Fibroblast of skin of right biceps (primary cell): Measurements from ENCODE around the gene ITPRID2.

ENCODE experiments used
- DNase-seq: peaks from one replicate; pipeline ENCODE4 v3.0.0-alpha.2; 2013

ITPRID2 gene

DNA sequence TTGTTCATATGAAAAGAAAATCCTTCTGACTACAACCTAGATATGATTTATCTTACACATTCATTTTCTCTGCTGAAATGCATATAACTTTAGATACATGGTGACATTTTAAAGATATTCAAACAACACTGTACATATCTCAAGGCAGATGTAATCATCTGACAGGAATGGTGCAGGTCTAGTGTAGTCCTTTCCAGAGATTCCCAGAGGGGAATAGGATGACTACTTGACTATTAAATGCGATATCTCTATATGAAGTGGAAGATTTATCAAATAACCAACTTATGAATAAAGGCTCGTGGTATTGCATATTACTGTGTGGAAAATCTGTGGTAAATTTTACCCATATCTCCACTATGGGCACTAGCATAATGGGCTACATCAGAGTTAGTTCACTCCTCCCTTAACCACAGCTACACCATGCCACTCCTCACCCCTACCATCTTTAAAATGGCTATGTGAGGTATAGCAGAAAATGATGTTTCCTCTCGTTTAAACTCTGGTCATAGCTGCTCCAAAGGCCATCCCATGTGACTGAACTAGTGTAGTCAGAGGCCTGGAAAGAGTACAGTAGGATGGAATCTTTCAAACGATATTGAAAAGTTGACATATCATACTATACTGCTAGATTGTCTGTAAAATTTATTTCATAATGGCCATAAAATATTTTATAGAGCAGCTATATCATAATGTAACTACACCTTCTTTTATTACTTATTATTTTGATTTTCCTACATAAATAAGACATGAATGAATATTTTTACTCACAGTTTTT is 9.1 kb upstream of the ITPRID2 start:
- DNase-seq, result peak; percentile 33

DNA sequence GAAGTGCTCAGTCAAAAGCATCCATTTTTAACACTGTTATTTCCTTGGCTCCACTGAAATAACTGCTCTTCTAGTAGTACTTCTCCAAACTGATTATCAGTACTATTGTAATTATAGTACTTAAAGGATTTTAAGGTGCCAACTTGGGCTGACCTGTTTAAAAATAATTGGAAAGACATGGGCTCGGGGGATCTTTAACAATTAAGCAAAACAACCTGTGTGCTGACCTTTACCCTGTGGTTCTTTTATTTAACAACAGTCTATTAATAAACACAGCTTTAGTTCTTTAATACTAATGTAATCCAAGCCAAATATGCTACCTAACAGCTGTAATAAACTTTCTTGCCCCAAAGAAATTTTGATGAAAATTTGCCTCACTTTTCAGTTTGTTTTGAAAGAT is 6.9 kb upstream of the ITPRID2 start:
- DNase-seq, result no peak

DNA sequence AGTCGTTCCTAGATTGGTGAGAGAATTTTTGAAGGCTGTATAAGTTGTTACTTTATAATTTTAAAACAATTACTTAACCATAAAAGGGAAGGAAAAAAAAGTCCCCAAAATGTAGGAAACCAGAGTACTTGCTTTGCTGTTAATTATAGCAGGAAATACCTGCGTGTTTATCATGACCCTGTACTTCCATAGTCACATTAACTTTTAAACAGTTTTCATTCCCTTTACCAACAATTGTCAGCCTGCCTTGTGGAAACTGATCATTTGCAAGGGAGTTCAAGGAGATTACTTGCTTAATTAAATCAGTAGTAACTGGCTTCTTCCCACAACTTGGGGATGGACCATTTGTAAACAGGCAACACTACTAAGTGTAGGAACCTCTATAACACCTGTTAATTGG is 6.4 kb upstream of the ITPRID2 start:
- no peak for DNase-seq

DNA sequence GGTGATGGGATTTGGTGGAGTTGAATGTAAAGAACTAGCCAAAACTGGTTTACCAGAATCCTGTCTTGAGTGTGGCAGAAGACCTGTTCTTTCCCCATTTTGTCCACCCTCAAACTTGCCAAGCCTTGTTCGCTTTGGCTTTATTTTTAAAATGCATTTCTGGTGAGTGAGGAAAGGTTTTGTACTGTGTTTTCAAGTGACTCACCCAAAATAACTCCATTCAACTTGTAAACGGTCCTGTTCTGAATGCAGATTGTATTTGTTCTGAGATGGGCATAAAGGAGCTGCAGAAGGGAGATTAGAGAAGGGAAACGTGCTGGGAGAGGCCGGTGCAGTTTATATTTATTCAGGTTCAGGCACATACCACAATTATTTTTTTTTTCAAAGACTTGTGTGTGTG is 5.3 kb upstream of the ITPRID2 start:
- no peak for DNase-seq

DNA sequence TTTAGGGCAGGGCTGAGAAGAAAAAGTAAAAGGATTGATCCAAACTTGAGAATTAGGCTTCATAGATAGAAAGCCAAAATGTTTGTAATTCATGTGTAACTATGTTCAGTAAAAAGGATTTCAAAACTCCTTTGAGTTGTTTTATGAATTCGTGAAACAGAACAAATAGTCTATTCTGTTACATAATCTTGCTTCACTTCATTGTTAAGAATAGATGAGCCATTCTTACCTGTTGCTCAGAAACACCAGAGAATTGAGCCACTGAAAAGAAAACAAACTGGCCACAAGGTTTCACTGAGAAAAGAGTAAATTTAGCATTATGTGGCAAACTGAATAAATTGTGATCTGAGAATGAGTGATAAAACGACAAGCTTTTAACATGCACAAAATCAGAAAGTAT is 4.5 kb upstream of the ITPRID2 start:
- no peak for DNase-seq

DNA sequence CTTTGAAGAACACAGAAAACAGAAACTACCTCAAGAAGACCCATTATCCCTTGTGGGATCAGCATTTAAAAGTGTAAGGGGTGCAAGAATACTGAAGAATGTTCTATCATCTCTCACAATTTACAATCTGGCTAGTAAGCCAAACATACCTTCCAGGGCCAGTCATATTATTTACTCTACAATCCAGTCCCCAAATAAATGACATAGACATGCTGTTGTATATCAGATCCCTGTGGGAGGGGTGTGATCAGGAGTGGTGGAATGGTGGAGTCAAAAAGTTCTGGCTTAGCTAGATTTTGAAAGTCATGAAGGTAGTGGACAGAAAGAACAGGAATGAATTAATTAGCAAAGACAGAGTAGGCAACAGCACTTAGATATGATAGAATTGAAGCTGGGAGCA is 1.8 kb upstream of the ITPRID2 start:
- no peak for DNase-seq

DNA sequence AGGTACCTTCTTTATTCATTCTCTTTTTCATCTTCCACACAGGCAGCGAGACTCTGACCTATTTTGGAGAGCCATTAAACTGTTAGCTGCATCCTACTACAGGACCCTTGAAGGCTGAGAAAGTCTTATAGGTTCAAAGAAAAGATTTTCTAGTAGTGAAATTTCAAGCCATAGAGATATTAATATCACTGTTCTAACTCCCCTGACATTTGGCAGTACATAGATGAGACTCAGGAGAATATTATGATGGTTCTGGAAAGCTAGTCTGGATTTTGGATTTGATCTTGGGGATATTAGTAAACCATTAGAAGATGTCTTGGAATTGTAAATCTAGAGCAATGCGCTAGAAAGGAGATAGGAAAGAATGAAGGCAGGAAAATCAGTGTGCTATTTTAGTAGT is 1.3 kb upstream of the ITPRID2 start:
- no peak for DNase-seq

DNA sequence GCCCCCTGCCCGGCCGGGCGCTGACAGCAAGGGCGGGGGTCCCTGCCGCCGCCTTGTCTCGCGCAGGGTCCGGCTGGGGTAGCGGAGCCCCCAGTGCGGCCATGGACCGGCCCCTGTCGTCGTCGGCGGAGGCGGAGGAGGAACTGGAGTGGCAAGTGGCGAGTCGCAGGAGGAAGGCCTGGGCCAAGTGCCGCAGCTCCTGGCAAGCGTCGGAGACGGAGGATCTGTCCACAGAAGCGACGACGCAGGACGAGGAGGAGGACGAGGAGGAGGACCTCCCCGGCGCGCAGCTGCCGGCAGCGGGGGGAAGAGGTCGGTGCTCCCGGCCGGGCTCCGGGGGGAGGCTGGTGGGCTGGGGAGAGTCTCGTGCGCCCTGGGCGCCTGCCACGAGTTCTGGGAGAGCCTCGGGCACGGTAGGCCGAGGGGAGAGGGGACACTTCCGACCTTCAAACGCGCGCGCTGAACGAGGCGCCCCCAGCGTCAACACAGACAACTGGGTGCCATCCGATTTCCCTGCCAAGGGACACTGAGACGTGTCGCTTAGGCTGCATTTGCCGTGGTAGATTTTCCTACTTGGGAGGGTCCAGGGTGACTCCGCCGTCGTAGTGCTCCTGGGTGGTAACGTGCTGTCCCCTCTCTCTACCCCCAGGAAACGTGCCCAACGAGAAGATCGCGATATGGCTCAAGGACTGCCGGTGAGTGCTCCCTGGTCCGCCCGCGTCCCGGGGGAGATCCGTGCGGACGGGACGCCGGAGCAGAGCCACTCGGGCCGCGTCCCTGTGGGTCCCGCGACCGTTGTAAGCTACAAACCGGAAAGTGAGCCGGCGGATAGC is 652 bp downstream of the ITPRID2 start:
- peak; percentile 67 for DNase-seq

DNA sequence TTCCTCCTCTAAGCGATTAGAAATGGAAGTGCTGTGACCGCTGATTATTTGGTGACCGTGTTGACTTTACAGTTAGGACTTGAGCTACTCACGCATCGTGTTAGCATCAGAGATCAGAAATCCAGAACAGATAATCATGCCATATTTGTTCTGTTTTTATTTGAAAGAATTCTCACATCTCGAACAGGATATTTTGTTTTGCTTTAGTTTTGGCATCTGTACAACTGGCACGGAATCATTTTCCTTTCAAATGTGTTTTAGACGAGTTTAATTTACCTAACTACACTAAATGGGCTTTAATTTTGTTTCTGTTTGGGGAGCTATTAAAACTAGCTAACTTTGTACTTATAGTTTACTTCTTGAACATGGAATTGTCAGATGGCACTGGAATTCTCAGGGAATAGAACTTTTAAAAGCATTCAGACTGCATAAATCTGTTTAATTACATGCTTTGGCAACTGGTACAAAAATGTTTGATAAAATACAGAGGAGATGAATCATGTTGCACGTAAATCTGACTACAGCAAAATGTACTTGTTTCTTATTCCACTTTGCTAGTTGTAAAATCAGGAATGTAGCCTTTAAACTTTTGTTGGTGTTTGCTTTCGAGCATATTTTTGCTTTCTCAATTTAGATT is 1.4 kb downstream of the ITPRID2 start:
- DNase-seq, result peak; percentile 53

DNA sequence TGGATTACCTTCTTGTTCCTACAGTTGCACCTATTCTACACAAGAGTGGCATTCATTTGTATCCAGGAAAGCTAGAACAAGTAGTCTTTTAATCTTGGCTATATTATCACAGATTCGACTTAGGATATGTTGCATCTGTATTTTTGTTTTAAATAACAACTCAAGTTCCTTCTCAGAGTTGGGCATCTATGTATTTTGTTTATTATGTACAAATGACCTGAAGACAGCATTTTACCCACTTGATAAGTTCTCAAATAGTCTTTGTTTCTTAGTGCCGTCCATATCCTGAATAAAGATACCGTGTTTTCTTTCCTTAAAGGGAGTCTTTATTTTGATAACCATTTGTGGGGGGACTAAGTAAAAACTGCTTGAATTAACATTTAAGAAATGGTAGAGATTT is 2.9 kb downstream of the ITPRID2 start:
- no peak for DNase-seq

DNA sequence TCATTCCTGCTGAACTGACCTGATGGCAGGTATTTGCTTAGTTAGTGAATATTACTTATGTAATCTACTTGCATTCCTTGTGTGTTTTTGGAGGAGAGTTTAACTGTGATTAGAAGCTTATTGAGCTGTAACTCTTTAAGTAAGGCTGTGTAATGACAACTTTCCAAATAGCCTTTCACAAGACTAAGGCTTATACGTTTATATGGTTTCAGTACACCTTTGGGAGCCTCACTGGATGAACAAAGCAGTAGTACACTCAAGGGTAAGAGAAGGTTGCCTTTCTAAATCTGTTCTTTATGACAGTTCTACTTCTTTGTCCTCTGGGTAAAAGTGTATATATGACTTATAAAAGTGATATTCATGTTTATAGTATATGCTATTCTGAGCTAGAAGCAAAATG is 4.3 kb downstream of the ITPRID2 start:
- DNase-seq, result no peak

DNA sequence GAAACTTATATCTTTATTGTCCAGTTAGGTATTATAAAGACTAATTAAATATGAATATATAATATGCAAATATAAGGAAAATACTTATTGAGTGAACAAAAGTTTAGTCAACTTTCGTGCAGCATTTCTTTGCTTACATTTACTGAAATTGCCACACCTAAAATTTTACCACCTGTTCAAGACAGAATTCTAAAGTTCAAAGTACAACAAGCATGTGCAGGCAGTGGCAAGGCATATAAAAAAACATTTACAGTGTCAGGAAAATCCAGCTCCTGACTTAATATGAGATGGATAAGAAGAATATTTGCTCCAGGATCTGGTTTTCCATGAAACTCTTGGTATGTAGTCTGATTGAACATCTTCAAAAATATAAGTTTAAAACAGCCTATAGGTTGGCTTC is 4.8 kb downstream of the ITPRID2 start:
- DNase-seq, result no peak

DNA sequence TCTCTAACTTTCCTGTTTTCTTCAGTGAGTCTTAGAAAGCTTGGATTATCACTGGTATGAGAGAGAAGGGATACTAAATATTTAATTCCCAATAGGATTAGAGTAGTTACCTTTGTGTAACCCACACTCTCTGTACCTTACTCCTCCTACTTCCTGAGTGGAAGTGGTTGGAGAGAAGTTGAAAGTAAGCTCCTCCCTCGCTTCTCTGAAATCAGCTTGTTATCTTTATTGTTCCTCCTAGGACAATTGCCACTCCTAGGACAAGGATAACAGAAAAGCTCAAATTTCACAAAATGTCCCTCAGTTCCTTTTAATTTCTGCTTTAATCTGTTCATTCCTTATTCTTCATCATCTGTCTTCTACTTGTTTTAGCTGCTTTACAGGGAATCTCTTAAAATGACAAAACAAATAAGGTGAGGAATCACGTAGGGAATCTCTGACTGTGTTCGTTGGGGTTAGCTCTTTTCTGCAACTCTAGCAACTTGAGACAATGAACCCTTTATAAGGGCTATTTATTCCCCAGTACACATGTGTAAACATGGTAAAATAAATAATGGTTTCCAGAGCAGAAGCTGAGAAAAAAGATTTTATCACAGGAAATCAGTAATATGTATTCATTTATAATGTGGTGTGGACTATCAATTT is 8.6 kb downstream of the ITPRID2 start:
- no peak for DNase-seq

DNA sequence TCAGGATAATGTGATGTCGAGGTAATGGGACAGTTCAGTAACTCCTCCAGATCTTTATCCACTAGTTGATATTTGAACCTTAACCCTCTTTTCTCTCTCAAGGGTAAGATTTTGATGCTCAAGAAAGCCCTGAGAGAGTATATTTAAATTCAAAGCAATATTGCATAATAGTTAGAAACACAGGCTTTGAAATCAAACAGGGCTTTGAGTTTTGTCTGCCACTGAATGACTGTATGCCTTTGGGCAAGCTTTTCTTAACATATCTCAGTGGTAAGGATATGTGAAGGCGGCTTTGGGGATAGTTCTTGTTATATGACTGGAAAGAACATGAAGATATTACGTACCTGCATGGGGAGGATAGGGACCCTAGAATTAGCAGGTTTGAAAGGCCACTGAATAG is 11.1 kb downstream of the ITPRID2 start:
- DNase-seq, result no peak

DNA sequence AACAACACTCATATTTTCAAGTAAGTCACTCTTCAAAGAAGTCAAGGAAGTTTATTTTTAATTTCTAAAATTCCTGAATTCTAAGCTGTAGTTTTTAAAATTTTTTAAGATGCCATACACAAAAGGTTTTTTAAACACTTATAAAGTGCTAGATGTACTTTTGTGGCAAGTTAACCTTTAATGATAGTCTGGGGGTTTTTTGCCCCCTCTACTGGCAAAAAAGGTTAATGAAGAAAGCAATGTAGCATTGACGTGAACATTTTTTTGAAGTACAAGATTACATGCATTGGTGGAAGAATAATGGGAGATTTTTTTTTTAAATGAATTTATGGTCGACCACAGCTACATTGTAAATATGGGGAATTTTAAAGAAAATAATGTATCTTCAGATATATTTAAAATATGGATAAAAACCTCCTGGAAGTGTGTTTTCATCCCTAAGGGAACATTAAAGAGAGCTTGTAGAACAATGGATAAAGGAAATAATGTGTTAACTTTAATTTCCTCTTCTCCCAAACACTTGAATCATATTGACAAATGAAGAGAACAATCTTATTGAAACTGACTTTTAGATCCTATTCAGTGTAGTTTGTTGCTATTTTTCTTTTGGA is 12.6 kb downstream of the ITPRID2 start:
- DNase-seq, result peak; percentile 39

DNA sequence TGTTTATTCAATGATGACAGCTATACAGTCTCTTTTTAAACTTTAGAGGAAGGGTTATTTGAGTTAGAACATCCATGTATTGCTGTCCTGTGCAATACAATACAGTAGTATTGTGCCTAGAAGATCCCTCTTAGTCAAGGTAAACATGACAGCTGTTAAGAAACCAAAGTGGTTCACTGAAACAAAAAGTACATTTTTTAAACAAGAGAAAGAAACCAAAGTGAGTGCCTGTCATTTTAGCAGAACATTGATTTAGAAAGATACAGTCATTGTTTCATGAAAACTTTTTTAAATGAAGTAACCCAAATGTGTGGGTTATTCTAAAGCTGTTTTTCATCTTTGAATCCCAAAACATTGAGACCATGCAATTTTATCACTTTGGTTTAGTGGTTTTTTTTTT is 15.5 kb downstream of the ITPRID2 start:
- DNase-seq, result no peak

DNA sequence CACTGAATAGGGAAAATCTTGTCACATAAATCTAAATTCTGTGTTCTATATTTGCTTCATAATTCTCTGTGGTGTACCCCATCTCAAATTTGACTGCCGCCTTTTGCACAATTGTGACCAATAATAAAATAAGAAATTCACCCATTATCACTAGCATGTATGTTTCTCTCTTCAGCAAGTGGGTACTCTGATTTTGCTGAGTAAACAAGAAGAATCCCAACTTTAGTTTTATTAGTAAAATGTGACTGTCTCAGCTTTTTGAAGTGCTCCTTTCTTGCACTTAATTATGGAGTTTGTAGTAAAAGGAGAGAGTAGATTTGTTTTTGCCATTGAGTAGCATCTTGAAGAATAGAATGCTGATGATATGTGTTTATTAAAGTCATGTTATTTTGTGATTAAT is 16.1 kb downstream of the ITPRID2 start:
- DNase-seq, result no peak

DNA sequence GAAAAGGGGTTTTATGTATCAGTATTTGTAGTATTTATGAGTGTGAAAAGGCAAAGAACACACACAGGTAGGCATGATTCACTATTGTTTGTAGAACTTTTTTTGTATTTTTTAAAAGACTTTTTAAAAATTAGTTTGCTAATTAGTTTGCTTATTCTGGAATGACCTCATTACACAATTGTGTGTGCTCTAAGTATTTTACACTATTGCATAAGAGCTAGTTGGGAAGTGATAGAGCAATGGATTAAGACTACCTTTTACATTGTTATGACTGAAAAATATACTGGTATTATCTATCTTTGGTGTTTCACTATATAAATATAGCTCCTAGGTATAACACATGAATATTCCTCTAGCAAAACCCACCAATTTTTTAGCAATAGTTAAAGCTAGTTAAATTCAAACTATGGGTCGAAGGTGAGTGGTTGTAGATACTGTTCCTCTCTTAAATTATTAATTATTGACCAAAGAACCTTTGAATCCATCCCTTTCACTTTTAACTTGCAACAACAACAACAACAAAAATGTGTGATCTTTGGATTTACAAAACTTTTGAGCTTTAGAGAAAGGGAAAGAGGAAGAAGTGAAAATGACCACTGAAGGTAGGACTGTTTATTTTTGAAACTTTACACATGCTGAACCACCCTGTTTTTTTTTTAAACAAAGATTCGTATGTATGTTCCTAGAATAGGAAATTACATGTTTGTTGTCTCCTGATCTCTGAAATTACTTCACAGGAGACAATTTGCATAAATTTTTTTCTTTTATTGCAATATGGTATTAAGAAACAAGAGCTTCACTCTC is 18.7 kb downstream of the ITPRID2 start:
- no peak for DNase-seq

DNA sequence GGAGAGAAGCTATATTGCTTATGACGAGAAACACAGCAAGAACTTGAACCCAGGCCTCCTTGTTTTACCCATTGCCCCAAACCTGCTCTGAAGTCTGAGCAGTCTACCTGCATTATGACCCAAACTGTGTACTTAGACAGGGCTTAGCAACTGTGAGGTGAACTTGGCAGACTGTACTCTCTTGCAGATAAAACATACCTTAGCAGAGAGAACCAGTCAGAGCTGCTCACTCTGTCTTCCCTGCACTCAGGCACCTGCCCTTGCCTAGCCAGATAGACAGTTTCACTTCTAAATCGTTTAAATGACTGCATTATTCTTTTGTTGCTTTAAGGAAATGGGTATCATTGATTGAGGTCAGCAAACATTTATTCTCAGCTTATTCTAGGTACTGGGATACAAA is 20.3 kb downstream of the ITPRID2 start:
- no peak for DNase-seq

DNA sequence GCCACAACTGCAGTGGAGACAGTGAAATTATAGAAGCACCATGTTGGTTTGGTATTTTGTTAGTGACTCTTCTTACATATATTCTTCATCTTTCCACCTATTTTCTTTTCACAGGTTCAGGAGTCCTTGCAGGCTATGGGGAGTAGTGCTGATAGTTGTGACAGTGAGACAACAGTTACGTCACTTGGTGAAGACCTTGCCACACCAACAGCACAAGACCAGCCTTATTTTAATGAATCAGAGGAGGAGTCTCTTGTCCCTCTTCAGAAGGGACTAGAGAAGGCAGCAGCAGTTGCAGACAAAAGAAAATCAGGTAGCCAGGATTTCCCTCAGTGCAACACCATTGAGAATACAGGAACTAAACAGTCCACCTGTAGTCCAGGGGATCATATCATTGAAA is 23.6 kb downstream of the ITPRID2 start:
- DNase-seq, result no peak

DNA sequence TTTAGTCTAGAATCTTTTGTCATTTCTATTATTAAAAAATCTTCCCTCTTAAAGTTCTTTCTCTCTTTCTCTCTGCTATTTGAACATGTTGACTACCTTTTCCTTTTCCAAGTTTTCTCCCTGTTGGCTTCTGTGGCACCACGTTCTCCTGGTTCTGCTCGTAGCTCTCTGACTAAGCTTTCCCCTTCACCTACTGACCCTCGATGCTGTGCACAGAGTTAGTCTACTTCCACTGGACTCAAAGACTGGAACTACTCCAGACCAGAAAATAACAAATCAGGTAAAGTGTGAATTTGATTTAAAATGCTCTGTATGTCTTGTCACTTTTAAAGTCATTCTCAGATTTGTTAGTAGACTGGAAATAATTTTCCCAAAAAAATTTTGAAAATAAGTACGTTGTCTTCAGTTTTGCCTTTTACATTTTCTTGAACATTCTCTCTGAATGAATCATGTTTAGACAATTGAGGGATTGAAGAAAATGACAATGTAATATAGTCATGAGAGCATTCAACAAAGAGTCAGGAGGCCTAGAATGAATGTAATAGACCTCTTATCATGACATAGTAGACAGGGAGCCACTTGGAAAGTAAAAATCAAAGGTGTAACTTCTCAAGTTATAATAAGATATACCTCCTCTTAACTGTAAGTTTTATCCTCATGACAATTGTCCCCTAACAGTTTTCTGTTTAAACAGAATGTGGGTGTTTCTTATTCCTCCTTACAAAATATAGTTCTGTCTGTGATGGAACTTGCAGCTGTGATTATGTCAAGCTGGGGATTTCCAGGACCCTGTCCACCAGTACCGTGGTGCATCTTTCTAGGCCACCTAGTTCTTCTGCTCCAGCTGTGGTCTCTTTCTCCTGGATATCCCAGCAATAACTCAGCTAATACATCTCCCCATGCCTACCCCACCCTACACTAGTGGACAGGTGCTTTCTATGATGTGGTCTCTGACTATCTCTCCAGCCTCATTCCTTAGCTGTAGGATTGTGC is 25.5 kb downstream of the ITPRID2 start:
- DNase-seq, result peak; percentile 30
